ENCODE results near the gene DLGAP1. TPM values are rescaled to one million over a fixed set of nuclear protein-coding genes. Genes with fewer than 3 reads are reported as not detected.

Gene DLGAP1
- total and polyA plus RNA-seq, 2 donors (not counting 1 experiment from before 2014, with no cell fraction given): 0.07 to 0.61 TPM

GRCh38 chr18:3455090-3455635 is 999.9 kb downstream of the DLGAP1 start:
- Histone ChIP-seq H3K27me3 (replicated peaks in 1 of 4; ENCODE audit: control extremely low read depth in 1 of 4, control insufficient read depth in 3 of 4, insufficient read depth in 4 of 4, low read length in 3 of 4) (no peaks in the 10 kb centered on the region), H3K9ac (ENCODE audit: low read length) (no peak overlapping the region), H3K36me3 (replicated peaks in 1 of 2; ENCODE audit: control extremely low read depth in 1 of 2, control insufficient read depth in 1 of 2, extremely low read depth in 1 of 2, insufficient read depth in 2 of 2, low read length in 1 of 2) (peaks cover 3 to 23% of the 10 kb centered on the region in 2 experiments), H3K4me1 (ENCODE audit: control insufficient read depth in 2 of 2, insufficient read depth in 2 of 2, low read length in 2 of 2) (peaks cover 8 to 38% of the 10 kb centered on the region in 2 donors), H3K4me3 (ENCODE audit: control extremely low read depth in 1 of 5, extremely low read depth in 1 of 5, insufficient read depth in 1 of 5, low read depth in 2 of 5, low read length in 4 of 5) (no peak overlapping the region), H3K9me3 (ENCODE audit: control extremely low read depth in 1 of 3, control insufficient read depth in 2 of 3, insufficient read depth in 1 of 3, low read length in 2 of 3) (peaks cover 0 to 5% (median 0%) of the 10 kb centered on the region in 3 donors), H4K20me1 (ENCODE audit: control insufficient read depth, insufficient read depth, low read length, poor library complexity, severe bottlenecking) (no peaks in the 10 kb centered on the region), H3K27ac (ENCODE audit: low read length in 2 of 2) (no peak overlapping the region), H3K79me2 (ENCODE audit: control insufficient read depth, insufficient read depth, low read length) (peaks cover 30% of the 10 kb centered on the region), H3K4me2 (replicated peaks; ENCODE audit: low read depth, low read length, poor library complexity, severe bottlenecking) (peak overlapping the region; percentile 98), H2AFZ (ENCODE audit: insufficient read depth, low read depth, low read length, poor library complexity, severe bottlenecking) (no peak overlapping the region)
- H3K27ac Mint-ChIP-seq: no peak overlapping the region
- H3K9me3 Mint-ChIP-seq (ENCODE audit: insufficient read depth): no peaks in the 10 kb centered on the region
- POLR2A ChIA-PET: interaction anchor here (2.3 to 3.5 kb wide), 2 partner anchors 130 to 139 kb away, joined by 18 to 20 read pairs; no protein-coding TSS in a partner anchor
- CTCF ChIA-PET: interaction anchor here (0.7 to 5.4 kb wide), 41 partner anchors 8 to 214 kb away, joined by 3 to 92 read pairs (median 5); no protein-coding TSS in a partner anchor
- intact Hi-C loops (cut with micrococcal nuclease): loop anchor here (2.0 kb wide), 1 partner anchor 132 kb away; no protein-coding TSS in a partner anchor
- no peaks in the 10 kb centered on the region for H3K27me3 Mint-ChIP-seq
- H3K4me1 Mint-ChIP-seq: peaks cover 45% of the 10 kb centered on the region
- WGBS (ENCODE audit: insufficient coverage): 92% methylated on average over 2 of the region's 3 CpGs
- no peak for DNase-seq
- peak overlapping the region; percentile 99 for H3K4me3 Mint-ChIP-seq
- no peak for ATAC-seq (ENCODE audit: low read depth)
- no peak for TF ChIP-seq EZH2 (IDR thresholded peaks at IDR 0.05; ENCODE audit: borderline replicate concordance, insufficient read depth, low read depth, low read length, poor library complexity, severe bottlenecking)
- no peak for TF ChIP-seq CTCF (IDR thresholded peaks at IDR 0.05)
